MM.1S (cell line): ENCODE results near the gene KLK13.

Experiments used
- DNase-seq: peaks from one replicate; pipeline ENCODE4 v3.0.0-alpha.2; 2015
- H2AFZ ChIP-seq: fragments of 300-600 bp; sonication (generic); 2 replicates; pipeline ENCODE4 v1.6.0; 2016; ENCODE audit warnings: antibody characterized with exemption, low read length
- H3F3A ChIP-seq: fragments of 300-600 bp; sonication (generic); 2 replicates; pipeline ENCODE4 v1.6.1; 2016; ENCODE audit warnings: mild to moderate bottlenecking, antibody characterized with exemption, low read length, moderate library complexity, mixed read lengths; ENCODE audit not compliant: insufficient read depth
- H3K27ac ChIP-seq: fragments of 300-600 bp; sonication (generic); 2 replicates; pipeline ENCODE4 v1.5.1; 2016; ENCODE audit warnings: mild to moderate bottlenecking, low read length
- H3K27me3 ChIP-seq: fragments of 300-600 bp; sonication (generic); replicated peaks from 2 replicates; pipeline ENCODE4 v1.6.0; 2016; ENCODE audit warnings: low read length; ENCODE audit not compliant: insufficient read depth
- H3K36me3 ChIP-seq: fragments of 300-600 bp; sonication (generic); replicated peaks from 2 replicates; pipeline ENCODE4 v1.6.1; 2016; ENCODE audit warnings: mild to moderate bottlenecking, low read length, mixed read lengths; ENCODE audit not compliant: insufficient read depth
- H3K4me1 ChIP-seq: fragments of 300-600 bp; sonication (generic); 2 replicates; pipeline ENCODE4 v1.6.1; 2016; ENCODE audit warnings: low read length, mixed read lengths
- H3K4me2 ChIP-seq: fragments of 300-600 bp; sonication (generic); 2 replicates; pipeline ENCODE4 v1.6.0; 2016; ENCODE audit warnings: low read depth, low read length
- H3K4me3 ChIP-seq: fragments of 300-600 bp; sonication (generic); 2 replicates; pipeline ENCODE4 v1.5.1; 2016; ENCODE audit warnings: low read length, mixed read lengths
- H3K79me2 ChIP-seq: fragments of 300-600 bp; sonication (generic); 2 replicates; pipeline ENCODE4 v1.6.1; 2016; ENCODE audit warnings: mixed run types, low read length, mixed read lengths
- H3K9ac ChIP-seq: fragments of 300-600 bp; sonication (generic); 2 replicates; pipeline ENCODE4 v1.6.1; 2016; ENCODE audit warnings: low read length, mixed read lengths
- H3K9me2 ChIP-seq: fragments of 300-600 bp; sonication (generic); replicated peaks from 2 replicates; pipeline ENCODE4 v1.6.1; 2016; ENCODE audit warnings: mild to moderate bottlenecking, low read length, mixed read lengths; ENCODE audit not compliant: insufficient read depth
- H3K9me3 ChIP-seq: fragments of 300-600 bp; sonication (generic); replicated peaks from 2 replicates; pipeline ENCODE4 v1.6.1; 2016; ENCODE audit warnings: mild to moderate bottlenecking, low read length, mixed read lengths; ENCODE audit not compliant: insufficient read depth
- H4K20me1 ChIP-seq: fragments of 300-600 bp; sonication (generic); 2 replicates; pipeline ENCODE4 v1.6.1; 2016; ENCODE audit warnings: mild to moderate bottlenecking, low read length, moderate library complexity, mixed read lengths; ENCODE audit not compliant: insufficient read depth
- EZH2 ChIP-seq: fragments of 300-600 bp; sonication (generic); optimal IDR thresholded peaks from 2 replicates; pipeline ENCODE3; 2017; ENCODE audit warnings: low read depth, mild to moderate bottlenecking, antibody characterized with exemption, low read length, mixed read lengths
- EZH2phosphoT487 ChIP-seq: fragments of 300-600 bp; sonication (generic); IDR thresholded peaks from 2 replicates; pipeline ENCODE4 v1.6.1; 2018; ENCODE audit warnings: antibody characterized with exemption, low read length
- TF ChIP-seq, protein P1 (sequence below): fragments of 300-600 bp; sonication (generic); IDR thresholded peaks from 2 replicates; pipeline ENCODE4 v1.5.1; 2016; ENCODE audit warnings: antibody characterized with exemption, low read length, mixed read lengths

The KLK13 gene

GRCh38 chr19:51024924-51025323 is 40.0 kb downstream of the KLK13 start:
- Histone ChIP-seq H3K79me2 (no peaks in the 10 kb centered on the region), H3K9ac (no peak overlapping the region), H3K4me3 (no peak overlapping the region), H3K36me3 (no peaks in the 10 kb centered on the region), H2AFZ (no peak overlapping the region), H3F3A (no peaks in the 10 kb centered on the region), H3K9me3 (no peaks in the 10 kb centered on the region), H3K4me1 (no peaks in the 10 kb centered on the region), H3K27ac (no peak overlapping the region), H3K9me2 (no peaks in the 10 kb centered on the region), H3K4me2 (no peak overlapping the region), H4K20me1 (no peaks in the 10 kb centered on the region), H3K27me3 (peaks cover 14% of the 10 kb centered on the region)
- DNase-seq, result no peak
- TF ChIP-seq, protein P1, sequence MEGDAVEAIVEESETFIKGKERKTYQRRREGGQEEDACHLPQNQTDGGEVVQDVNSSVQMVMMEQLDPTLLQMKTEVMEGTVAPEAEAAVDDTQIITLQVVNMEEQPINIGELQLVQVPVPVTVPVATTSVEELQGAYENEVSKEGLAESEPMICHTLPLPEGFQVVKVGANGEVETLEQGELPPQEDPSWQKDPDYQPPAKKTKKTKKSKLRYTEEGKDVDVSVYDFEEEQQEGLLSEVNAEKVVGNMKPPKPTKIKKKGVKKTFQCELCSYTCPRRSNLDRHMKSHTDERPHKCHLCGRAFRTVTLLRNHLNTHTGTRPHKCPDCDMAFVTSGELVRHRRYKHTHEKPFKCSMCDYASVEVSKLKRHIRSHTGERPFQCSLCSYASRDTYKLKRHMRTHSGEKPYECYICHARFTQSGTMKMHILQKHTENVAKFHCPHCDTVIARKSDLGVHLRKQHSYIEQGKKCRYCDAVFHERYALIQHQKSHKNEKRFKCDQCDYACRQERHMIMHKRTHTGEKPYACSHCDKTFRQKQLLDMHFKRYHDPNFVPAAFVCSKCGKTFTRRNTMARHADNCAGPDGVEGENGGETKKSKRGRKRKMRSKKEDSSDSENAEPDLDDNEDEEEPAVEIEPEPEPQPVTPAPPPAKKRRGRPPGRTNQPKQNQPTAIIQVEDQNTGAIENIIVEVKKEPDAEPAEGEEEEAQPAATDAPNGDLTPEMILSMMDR, result no peak
- no peak for TF ChIP-seq EZH2
- no peak for TF ChIP-seq EZH2phosphoT487

- Histone ChIP-seq H3K27ac (no peak overlapping the region), H3K9me3 (no peaks in the 10 kb centered on the region), H4K20me1 (no peaks in the 10 kb centered on the region), H3F3A (no peaks in the 10 kb centered on the region), H3K79me2 (no peaks in the 10 kb centered on the region), H3K4me3 (no peak overlapping the region), H3K27me3 (peaks cover 14% of the 10 kb centered on the region), H3K9ac (no peak overlapping the region), H3K4me2 (no peak overlapping the region), H3K36me3 (no peaks in the 10 kb centered on the region), H3K4me1 (no peaks in the 10 kb centered on the region), H2AFZ (no peak overlapping the region), H3K9me2 (no peaks in the 10 kb centered on the region)
- DNase-seq, result no peak
- TF ChIP-seq, protein P1, result no peak
- no peak for TF ChIP-seq EZH2
- TF ChIP-seq EZH2phosphoT487, result no peak
Observed at GRCh38 chr19:51023946-51024345, 40.9 kb downstream of the KLK13 start.

DNA sequence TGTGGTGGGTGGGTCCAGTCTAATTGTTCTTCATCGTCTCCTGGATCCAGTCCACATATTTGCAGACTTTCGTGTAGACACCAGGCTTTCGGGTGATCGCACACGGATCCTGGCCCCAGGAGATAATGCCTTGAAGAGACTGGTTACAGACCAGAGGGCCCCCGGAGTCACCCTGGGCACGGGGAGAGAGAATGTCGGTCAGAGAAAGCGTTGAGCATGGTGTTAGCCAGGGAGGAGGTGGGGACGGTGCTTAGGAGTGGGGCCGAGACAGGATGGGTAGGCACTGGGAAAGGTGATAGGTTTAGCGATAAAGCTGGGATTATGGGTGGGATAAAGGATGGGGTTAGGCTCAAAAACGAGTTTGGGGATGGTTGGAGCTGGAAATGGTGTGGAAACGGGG is 42.4 kb downstream of the KLK13 start:
- Histone ChIP-seq H3K9me3 (no peaks in the 10 kb centered on the region), H3K9me2 (no peaks in the 10 kb centered on the region), H3K27ac (no peak overlapping the region), H3K4me2 (no peak overlapping the region), H3K9ac (no peak overlapping the region), H3K4me3 (no peak overlapping the region), H4K20me1 (no peaks in the 10 kb centered on the region), H3K36me3 (no peaks in the 10 kb centered on the region), H2AFZ (no peak overlapping the region), H3K27me3 (peaks cover 14% of the 10 kb centered on the region), H3K4me1 (no peaks in the 10 kb centered on the region), H3F3A (no peaks in the 10 kb centered on the region), H3K79me2 (no peaks in the 10 kb centered on the region)
- no peak for DNase-seq
- TF ChIP-seq, protein P1, result no peak
- TF ChIP-seq EZH2phosphoT487 (no peak), EZH2 (no peak)
